KOPT-K1 (cell line): ENCODE data around the gene ENPEP.
"Not testable (repeated sequence)": the region's sequence is repeated elsewhere in the genome, so short reads cannot be mapped to it uniquely, and the experiment has no call there.

Experiments used
- H3K27ac ChIP-seq: fragments of 200-600 bp; sonication (generic); 2 replicates; pipeline ENCODE4 v1.5.1; 2016; ENCODE audit warnings: antibody characterized with exemption, mild to moderate bottlenecking, low read depth, low read length; ENCODE audit not compliant: poor library complexity, severe bottlenecking
- H3K36me3 ChIP-seq: fragments of 200-600 bp; sonication (generic); 2 replicates; pipeline ENCODE4 v1.5.1; 2017; ENCODE audit warnings: antibody characterized with exemption, mild to moderate bottlenecking, low read length, moderate library complexity; ENCODE audit not compliant: insufficient read depth
- H3K9me3 ChIP-seq: fragments of 200-600 bp; sonication (generic); 2 replicates; pipeline ENCODE4 v1.5.1; 2017; ENCODE audit warnings: antibody characterized with exemption, low read length, mild to moderate bottlenecking; ENCODE audit not compliant: insufficient read depth, poor library complexity, severe bottlenecking

Gene ENPEP

DNA sequence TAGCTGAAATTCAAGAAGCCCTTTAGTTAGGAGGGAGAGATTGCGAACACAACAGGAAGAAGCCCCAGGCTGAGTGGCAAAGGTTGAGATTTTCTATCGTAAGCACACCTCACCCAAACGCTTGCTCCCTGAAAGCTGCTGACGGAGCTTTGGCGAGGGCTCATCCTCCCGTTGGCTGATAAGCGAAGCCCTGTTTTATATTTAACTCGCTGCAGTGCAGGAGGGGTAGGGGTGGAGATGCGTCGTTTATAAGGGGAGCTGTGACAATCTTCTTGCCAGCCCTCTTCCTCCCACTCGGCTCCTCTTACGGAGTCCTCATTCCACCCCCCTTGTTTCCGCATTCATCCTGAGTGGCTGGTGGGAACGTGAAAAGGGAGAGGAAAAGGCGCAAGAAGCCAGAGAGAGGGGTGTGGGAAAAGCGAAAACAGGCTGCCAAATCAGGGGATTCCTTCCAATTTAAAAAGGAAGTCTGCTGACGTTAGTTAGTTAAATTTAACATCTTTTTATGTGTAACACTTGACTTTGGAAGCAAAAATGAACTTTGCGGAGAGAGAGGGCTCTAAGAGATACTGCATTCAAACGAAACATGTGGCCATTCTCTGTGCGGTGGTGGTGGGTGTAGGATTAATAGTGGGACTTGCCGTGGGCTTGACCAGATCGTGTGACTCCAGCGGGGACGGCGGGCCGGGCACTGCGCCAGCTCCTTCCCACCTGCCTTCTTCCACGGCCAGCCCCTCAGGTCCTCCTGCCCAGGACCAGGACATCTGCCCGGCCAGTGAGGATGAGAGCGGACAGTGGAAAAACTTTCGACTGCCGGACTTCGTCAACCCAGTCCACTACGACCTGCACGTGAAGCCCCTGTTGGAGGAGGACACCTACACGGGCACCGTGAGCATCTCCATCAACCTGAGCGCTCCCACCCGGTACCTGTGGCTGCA lies at the start of gene ENPEP:
TSS of gene ENPEP (plus strand) at position 275 of the 938 bp plus-strand sequence. CDS start at position 535, 260 bp downstream.
- no peaks in the 10 kb centered on the region for H3K36me3 ChIP-seq
- H3K27ac ChIP-seq = no peak within 1 kb of the TSS

GRCh38 chr4:110431805-110432204 lies 44.1 kb upstream of the ENPEP start:
- not testable (repeated sequence) for H3K9me3 ChIP-seq, H3K27ac ChIP-seq

More for the DNA sequence above, at the start of gene ENPEP:
- no peaks in the 10 kb centered on the region for H3K9me3 ChIP-seq

GRCh38 chr4:110437292-110437691 lies 38.7 kb upstream of the ENPEP start:
- not testable (repeated sequence) for H3K9me3 ChIP-seq, H3K36me3 ChIP-seq, H3K27ac ChIP-seq

More at GRCh38 chr4:110431805-110432204, 44.1 kb upstream of the ENPEP start:
- not testable (repeated sequence) for H3K36me3 ChIP-seq

GRCh38 chr4:110439209-110439608 lies 36.7 kb upstream of the ENPEP start:
- H3K27ac ChIP-seq, H3K9me3 ChIP-seq, H3K36me3 ChIP-seq: not testable (repeated sequence)

GRCh38 chr4:110442309-110442708 lies 33.6 kb upstream of the ENPEP start:
- no peaks in the 10 kb centered on the region for H3K36me3 ChIP-seq
- no peak overlapping the region for H3K27ac ChIP-seq
- H3K9me3 ChIP-seq = no peaks in the 10 kb centered on the region

- H3K9me3 ChIP-seq = no peaks in the 10 kb centered on the region
- H3K27ac ChIP-seq = no peak overlapping the region
- no peaks in the 10 kb centered on the region for H3K36me3 ChIP-seq
Observed at GRCh38 chr4:110442788-110443187, 33.2 kb upstream of the ENPEP start.

GRCh38 chr4:110449947-110450346 lies 26.0 kb upstream of the ENPEP start:
- Histone ChIP-seq H3K9me3 (no peaks in the 10 kb centered on the region), H3K27ac (no peak overlapping the region), H3K36me3 (no peaks in the 10 kb centered on the region)

GRCh38 chr4:110452546-110452945 lies 23.4 kb upstream of the ENPEP start:
- H3K27ac ChIP-seq = no peak overlapping the region
- H3K36me3 ChIP-seq = no peaks in the 10 kb centered on the region
- H3K9me3 ChIP-seq = no peaks in the 10 kb centered on the region

DNA sequence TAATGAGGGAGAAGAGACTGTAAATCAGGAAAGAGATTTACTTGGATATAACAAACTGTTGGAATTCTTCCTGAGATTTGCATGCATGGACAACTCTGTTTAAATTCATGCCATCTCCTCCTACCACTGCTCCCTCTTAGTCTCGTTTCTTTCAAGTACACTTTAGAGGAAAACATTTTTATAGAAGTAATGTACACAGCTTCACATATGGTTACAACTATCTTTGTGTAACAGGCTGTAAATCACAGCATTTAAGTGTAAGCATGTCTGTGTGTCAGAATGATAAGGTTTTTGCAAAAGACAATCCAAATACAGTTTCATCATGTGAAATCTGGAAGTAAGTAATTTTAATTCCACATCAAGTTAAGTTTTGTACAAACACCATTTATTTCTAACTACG lies 21.5 kb upstream of the ENPEP start:
- Histone ChIP-seq H3K36me3 (no peaks in the 10 kb centered on the region), H3K27ac (no peak overlapping the region), H3K9me3 (no peaks in the 10 kb centered on the region)

- no peak overlapping the region for H3K27ac ChIP-seq
- H3K9me3 ChIP-seq = no peaks in the 10 kb centered on the region
- no peaks in the 10 kb centered on the region for H3K36me3 ChIP-seq
Observed at GRCh38 chr4:110458494-110459266, 17.3 kb upstream of the ENPEP start.

GRCh38 chr4:110460074-110460746 lies 15.7 kb upstream of the ENPEP start:
- Histone ChIP-seq H3K9me3 (no peaks in the 10 kb centered on the region), H3K36me3 (no peaks in the 10 kb centered on the region)

DNA sequence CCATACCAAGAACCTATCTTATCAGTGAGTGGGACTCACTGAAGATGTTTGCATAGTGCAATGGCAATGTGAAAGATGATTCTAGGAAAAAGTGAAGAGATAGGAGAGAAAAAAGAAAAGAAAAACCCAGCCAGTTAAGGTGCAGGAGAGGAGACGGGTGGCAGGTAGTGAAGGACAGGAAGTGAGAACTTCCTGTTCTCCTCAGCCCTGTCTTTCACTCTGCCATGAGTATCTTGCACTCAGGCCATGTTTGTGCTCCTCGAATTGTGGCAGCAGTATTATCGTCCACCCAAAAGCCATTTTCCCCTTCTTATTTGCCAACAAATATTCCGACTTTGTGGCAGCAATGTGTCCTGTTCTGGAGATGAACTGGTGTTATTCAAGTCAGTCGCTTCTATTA lies 8.6 kb upstream of the ENPEP start:
- H3K36me3 ChIP-seq = no peaks in the 10 kb centered on the region
- H3K9me3 ChIP-seq = peaks cover 6% of the 10 kb centered on the region
- H3K27ac ChIP-seq = no peak overlapping the region

More at GRCh38 chr4:110460074-110460746, 15.7 kb upstream of the ENPEP start:
- H3K27ac ChIP-seq = no peak overlapping the region

DNA sequence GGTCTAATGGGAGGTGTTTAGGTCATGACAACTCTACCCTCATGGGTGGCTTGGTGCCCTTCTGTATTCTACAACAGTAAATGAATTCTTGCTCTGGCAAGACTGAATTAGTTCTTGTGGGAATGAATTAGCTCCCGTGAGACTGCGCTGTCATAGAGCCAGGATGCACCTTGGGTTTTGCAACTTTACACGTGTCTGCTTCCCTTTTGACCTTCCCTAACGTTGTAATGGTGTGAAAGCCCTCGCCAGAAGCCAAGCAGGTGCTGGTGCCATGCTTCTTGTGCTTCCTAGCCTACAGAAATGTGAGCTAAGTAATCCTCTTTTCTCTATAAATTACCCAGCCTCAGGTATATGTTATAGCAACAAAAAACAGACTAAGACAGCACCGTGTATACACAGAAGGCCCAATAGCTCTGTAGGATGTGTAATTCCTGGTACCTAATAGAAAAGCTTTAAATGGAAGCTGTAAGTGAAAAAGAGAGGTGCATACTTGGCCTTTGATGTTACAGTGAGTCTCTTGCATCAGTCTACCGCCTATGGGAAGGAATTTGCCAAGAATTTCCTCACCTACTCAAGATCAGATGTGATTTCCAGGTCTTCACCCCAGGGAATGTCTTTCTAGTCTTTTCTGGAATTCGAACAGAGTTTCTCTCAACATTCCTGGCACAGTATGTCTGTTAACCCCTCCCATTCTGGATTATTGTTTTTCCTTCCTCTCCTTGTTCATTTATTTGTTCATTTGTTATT lies 3.2 kb upstream of the ENPEP start:
- Histone ChIP-seq H3K36me3 (no peaks in the 10 kb centered on the region), H3K27ac (no peak overlapping the region), H3K9me3 (peaks cover 6% of the 10 kb centered on the region)

DNA sequence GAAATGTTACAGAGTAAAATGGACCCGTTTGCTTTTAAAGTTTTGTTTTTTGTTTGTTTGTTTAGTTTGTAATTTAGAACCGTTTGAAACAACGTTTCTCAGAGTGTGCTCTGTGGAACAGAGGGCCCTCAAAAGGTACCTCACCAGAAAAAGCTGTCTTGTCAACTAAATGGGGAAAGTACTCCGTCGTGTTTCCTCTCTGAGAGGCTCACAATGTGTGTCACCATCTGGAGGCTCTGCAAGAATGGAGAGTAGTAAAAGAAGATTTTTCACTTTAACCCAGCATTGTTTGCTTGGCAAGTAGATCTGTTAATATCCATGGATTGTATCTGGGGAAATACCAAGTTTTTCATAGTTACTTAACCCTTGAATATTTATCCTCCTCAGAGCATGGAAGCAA lies 1.5 kb upstream of the ENPEP start:
- no peaks in the 10 kb centered on the region for H3K36me3 ChIP-seq
- H3K27ac ChIP-seq = no peak overlapping the region
- peaks cover 2% of the 10 kb centered on the region for H3K9me3 ChIP-seq
